Hepatocyte (in vitro differentiated cells): ENCODE data around the gene TAS1R3.

Experiments
- CTCF ChIP-seq: fragments of 200-600 bp; sonication (generic); IDR thresholded peaks from 2 replicates; pipeline ENCODE4 v1.5.1; 2016; ENCODE audit warnings: antibody characterized with exemption, mild to moderate bottlenecking; ENCODE audit not compliant: poor library complexity
- EZH2 ChIP-seq: fragments of 200-600 bp; sonication (generic); IDR thresholded peaks from 2 replicates; pipeline ENCODE4 v1.6.1; 2016; ENCODE audit warnings: antibody characterized with exemption, mild to moderate bottlenecking, borderline replicate concordance
- EZH2phosphoT487 ChIP-seq: fragments of 200-600 bp; sonication (generic); IDR thresholded peaks from one replicate; pipeline ENCODE4 v1.6.1; 2018; ENCODE audit warnings: antibody characterized with exemption, mild to moderate bottlenecking, low read depth, moderate library complexity; ENCODE audit not compliant: unreplicated experiment, severe bottlenecking

GRCh38 chr1:1282998-1283397 is 48.1 kb upstream of the TAS1R3 start:
- TF ChIP-seq CTCF (no peak), EZH2 (no peak), EZH2phosphoT487 (no peak)
